AG04449 (cell line): ENCODE data around the gene MYO5A.

Experiments used
- CTCF ChIA-PET: fragments of 350-600 bp; formaldehyde crosslinking; extraction: SDS; loops from one replicate; lab custom pipeline; 2021; ENCODE audit warnings: antibody characterized with exemption; lab: Yijun Ruan, JAX
- POLR2A ChIA-PET: fragments of 400-600, 350-600 bp; formaldehyde crosslinking; extraction: SDS; loops from one replicate; lab custom pipeline; 2020; ENCODE audit warnings: antibody characterized with exemption, inconsistent platforms; lab: Yijun Ruan, JAX
- DNase-seq: peaks from one replicate; pipeline ENCODE4 v3.0.0-alpha.2; 2010; ENCODE audit warnings: low read depth, low spot score
- H3K4me3 ChIP-seq: 2 replicates; pipeline ENCODE4 v1.5.1; 2011; ENCODE audit warnings: low read depth, mild to moderate bottlenecking, control low read depth, low read length
- TF ChIP-seq, protein P1 (sequence below): IDR thresholded peaks from one replicate; pipeline ENCODE4 v1.5.1; 2011; ENCODE audit warnings: mild to moderate bottlenecking, moderate library complexity, low read length, control low read depth, inconsistent platforms; ENCODE audit not compliant: insufficient read depth; ENCODE audit errors: missing control alignments

The MYO5A gene

DNA sequence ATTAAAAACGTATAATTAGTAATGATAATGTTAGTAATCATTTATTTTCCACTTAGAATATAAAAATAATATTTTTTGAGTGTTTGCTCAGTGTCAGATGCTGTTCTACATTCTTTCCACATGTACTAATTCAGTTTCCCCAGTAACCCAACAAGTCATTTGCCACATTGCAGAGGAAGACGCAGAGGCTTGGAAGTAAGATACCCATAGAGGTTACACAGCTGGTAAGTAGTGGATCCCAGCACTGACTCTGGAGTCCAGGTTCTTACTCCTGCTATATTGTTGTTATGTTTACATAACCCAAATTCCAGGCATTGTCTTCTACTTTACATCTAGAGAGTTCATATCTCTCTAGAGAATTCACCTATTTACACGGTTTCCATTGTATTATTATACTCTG, 184.8 kb downstream of the MYO5A start:
- H3K4me3 ChIP-seq = no peak overlapping the region
- TF ChIP-seq, protein P1, sequence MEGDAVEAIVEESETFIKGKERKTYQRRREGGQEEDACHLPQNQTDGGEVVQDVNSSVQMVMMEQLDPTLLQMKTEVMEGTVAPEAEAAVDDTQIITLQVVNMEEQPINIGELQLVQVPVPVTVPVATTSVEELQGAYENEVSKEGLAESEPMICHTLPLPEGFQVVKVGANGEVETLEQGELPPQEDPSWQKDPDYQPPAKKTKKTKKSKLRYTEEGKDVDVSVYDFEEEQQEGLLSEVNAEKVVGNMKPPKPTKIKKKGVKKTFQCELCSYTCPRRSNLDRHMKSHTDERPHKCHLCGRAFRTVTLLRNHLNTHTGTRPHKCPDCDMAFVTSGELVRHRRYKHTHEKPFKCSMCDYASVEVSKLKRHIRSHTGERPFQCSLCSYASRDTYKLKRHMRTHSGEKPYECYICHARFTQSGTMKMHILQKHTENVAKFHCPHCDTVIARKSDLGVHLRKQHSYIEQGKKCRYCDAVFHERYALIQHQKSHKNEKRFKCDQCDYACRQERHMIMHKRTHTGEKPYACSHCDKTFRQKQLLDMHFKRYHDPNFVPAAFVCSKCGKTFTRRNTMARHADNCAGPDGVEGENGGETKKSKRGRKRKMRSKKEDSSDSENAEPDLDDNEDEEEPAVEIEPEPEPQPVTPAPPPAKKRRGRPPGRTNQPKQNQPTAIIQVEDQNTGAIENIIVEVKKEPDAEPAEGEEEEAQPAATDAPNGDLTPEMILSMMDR = no peak
- no peak for DNase-seq
- ChIA-PET CTCF (interaction anchor here (0.7 to 1.6 kb wide), 2 partner anchors 12 to 388 kb away, joined by 4 to 5 read pairs; no protein-coding TSS in a partner anchor), POLR2A (no interaction called here)

GRCh38 chr15:52340093-52340492, 188.6 kb downstream of the MYO5A start:
- TF ChIP-seq, protein P1 = no peak
- no peak for DNase-seq
- no peak overlapping the region for H3K4me3 ChIP-seq
- ChIA-PET POLR2A (no interaction called here), CTCF (no interaction called here)

GRCh38 chr15:52338891-52339290, 189.8 kb downstream of the MYO5A start:
- ChIA-PET POLR2A (no interaction called here), CTCF (interaction anchor here (1.6 kb wide), 1 partner anchor 9 kb away, joined by 5 read pairs; no protein-coding TSS in a partner anchor)
- TF ChIP-seq, protein P1 = no peak
- no peak for DNase-seq
- no peak overlapping the region for H3K4me3 ChIP-seq

DNA sequence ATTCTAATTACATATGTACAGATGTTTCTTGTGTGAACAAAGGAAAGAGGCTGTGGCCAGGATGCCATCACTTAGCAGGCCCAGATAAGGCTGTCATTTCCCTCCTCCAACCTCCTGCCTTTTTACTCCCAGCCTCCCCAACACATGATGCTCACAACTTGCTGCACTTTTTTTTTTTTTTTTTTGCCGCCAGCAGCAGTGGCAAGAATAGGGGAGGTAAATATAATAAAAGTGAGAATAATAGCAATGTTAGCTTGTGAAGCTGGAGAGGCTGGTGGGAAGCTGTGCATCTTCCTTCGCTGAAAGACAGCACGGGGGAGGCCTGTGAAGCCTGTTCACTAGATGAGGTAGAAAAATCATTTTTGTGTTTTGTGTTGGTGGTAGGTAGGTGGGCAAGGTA, 190.6 kb downstream of the MYO5A start:
- POLR2A ChIA-PET = no interaction called here

DNA sequence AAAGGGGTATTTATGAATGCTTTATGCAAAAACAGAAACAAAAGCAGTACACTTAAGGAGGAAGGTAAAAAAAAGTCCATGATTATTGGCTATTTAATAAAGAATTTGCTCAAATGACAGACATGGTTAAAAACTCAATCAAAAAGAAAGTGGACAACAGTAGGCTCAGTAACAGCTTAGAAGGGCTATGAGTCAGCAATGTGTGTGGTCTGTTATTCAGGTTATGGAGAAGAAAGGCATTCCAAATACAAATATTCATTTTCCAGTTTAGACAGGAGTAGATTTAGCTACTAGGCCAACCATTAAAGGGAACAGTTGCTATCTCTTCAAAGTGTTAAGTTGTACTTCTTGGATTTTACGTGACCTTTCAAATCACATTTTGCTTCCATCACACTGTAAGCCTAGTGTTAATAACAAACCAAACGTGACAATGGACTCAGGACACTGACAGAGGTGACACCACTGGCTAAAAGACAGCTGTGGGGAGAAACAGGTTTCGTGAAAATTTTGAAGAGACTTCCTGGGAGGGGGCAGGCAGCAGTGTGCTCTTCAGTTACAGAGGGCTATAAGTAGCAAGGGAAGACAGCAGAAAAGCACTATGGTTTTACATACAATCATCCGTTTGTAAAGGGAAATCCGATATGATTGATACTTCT, 191.4 kb downstream of the MYO5A start:
- POLR2A ChIA-PET = no interaction called here
- no peak for DNase-seq

More for the DNA sequence above, 190.6 kb downstream of the MYO5A start:
- H3K4me3 ChIP-seq = no peak overlapping the region
- CTCF ChIA-PET = no interaction called here
- no peak for DNase-seq
- TF ChIP-seq, protein P1 = no peak

DNA sequence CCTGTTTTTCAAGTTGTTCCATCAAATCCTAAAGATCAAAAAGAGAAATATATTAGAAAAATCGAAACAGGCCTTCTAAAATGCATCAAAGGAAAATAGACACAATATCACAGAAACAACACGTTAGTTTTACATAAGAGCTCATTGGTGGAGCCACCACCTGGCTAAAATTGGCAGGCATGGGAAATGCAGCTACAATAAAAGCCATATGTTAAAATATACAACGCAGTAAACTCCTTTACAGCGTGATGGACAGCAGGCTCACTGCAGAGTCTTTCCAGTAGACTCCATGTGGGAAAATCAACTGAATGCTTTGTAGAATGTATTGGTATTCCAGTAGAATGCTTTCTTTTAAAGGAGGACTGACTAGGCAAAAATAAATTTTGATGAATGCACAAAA, 192.2 kb downstream of the MYO5A start:
- CTCF ChIA-PET = interaction anchor here (1.2 kb wide), 1 partner anchor 9 kb away, joined by 3 read pairs; no protein-coding TSS in a partner anchor

More for the DNA sequence above, 191.4 kb downstream of the MYO5A start:
- TF ChIP-seq, protein P1 = no peak
- CTCF ChIA-PET = interaction anchor here (1.0 to 1.2 kb wide), 2 partner anchors 10 to 143 kb away, joined by 3 read pairs; no protein-coding TSS in a partner anchor
- no peak overlapping the region for H3K4me3 ChIP-seq

More for the DNA sequence above, 192.2 kb downstream of the MYO5A start:
- no peak for DNase-seq
- POLR2A ChIA-PET = no interaction called here
- H3K4me3 ChIP-seq = no peak overlapping the region
- TF ChIP-seq, protein P1 = no peak
